SIG-M5 treated with dmso at 0.1 percent for 504 hours (cell line): Measurements from ENCODE around the gene UBQLN4.
"Not testable (repeated sequence)": the region's sequence is repeated elsewhere in the genome, so short reads cannot be mapped to it uniquely, and the experiment has no call there.

ENCODE experiments used
- DNase-seq: peaks from one replicate; lab custom pipeline; 2025; ENCODE audit not compliant: unreplicated experiment; lab: John Stamatoyannopoulos, UW

The UBQLN4 gene

DNA sequence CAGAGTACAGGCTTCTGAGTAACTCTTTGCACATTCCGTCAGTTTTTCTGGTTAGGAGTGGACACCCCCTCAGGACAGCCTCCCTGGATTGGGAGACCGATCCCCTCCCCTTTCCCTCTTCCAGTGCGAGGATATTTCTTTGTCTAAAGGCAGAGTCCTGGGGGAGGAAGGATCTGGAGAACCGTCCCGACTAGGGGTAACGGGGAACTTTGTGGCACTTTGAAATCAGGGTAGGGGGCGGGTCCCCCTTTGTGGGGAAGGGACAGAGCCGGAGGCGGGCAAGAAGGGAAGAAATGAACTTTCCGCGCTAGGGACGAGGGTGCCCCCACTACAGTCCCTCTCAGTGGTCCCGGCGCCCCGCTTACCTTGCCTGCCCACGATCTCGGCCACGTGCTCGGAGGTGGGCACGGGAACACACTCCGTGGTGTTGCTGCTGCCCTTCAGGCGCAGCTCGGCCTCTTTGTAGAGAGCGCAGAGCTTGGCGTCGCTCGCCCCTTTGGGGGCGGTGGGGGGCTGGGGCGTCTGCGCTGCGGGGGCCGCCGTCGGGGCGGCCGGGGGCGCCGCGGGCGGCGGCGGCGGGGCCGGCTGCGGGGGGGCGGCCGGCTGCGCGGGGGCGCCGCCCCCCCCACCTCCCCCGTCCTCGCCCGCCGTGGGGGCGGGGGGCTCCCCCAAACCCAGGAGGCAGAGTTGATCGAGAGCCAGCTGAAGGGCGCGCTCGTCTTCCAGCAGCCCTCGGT lies 27.8 kb upstream of the UBQLN4 start:
- no peak for DNase-seq

DNA sequence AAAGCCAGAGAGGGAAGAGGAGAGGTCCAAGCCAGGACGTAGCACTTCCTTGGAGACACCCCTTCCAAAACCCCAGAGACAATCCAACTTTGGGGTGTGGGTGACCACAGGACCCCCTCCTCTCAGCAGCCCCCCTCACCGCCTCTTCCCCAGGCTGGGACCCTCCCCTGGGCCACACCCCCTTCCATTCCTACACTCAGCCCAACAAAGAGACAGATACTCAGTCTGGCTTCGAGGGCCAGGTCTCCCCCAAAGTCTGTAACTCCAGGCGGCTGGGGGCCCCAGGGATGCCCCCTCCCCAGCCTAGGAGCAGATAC lies 27.2 kb upstream of the UBQLN4 start:
- DNase-seq = no peak

DNA sequence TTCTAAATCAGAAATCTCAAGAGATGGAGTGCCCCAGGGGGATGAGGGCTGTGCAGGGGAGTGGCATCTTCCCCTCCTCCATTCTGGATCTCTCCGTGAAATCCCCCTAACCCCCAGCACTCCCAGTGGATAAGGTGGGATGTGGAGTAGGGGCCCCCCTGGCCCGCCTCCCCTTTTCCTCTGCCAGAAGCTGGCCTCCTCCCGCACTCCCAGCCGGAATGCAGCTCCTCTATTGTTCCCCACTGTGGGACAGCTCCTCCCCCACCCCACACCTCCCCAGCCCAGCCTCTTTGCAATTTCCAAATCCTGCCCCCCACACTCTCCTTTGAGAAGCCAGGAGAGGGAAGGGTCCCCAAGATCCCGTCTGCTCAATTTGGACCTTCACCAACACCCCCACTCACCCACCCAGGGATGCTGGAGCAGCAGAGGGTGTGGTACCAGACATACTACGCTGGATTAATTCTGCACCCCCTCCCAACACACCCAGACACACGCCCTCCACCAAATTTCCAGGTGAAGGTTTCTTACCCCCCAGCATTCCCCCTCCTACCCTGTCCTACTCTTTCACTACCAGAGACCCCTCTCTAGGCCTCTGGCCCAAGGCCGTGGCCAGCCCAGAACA lies 26.8 kb upstream of the UBQLN4 start:
- no peak for DNase-seq

DNA sequence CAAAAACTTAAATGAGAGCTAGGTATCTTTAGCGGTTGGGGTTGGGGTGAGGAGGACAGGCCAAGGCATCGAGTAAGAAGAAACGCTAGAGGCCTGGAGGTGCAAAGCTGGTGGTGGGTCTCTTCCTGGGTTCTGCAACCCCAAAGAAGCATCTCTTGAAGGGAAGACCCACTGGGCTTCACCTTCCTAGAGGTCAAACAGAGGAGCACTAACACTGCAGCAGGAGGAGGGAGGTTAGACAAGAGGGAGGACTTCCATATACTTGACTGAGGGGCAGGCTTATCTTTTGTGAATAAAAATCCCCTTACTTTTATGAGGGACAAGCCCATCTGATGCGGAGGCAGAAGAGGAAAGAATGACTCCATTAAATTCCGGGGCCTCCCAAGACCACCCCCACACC lies 26.2 kb upstream of the UBQLN4 start:
- DNase-seq = no peak

DNA sequence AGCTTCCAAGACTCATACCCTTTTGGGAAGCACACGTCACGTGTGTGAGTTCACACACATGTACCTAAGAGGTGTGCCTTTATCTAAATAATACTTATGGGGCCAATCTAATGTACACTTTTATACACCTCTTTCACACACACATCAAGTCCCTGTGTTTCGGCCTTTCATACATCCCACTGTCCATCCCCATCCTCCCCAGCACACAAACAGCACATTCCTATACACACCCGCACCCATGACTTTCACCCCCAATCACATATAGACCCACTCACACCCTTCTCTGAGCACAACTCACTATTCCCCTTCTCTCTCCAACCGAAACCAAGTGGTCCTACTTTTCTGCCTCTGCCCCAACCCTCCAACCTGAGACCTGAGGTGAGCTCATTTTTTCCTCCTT lies 25.1 kb upstream of the UBQLN4 start:
- DNase-seq = no peak

DNA sequence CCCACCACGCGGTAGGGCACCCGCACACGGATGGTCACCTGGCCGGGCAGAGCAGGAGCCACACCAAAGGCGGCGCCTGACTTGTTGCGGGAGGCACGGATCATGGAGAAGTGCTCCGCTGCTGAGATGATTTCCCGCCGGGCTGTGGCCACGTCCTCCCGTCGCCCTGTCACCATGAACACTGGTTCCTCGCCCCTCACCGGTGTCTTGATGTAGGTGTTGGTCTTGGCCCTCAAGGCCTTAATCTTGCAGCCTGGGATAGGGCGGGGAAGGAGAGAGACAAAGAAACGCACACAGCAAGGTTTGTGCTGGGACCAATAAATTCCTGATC lies 23.8 kb upstream of the UBQLN4 start:
- DNase-seq = no peak

DNA sequence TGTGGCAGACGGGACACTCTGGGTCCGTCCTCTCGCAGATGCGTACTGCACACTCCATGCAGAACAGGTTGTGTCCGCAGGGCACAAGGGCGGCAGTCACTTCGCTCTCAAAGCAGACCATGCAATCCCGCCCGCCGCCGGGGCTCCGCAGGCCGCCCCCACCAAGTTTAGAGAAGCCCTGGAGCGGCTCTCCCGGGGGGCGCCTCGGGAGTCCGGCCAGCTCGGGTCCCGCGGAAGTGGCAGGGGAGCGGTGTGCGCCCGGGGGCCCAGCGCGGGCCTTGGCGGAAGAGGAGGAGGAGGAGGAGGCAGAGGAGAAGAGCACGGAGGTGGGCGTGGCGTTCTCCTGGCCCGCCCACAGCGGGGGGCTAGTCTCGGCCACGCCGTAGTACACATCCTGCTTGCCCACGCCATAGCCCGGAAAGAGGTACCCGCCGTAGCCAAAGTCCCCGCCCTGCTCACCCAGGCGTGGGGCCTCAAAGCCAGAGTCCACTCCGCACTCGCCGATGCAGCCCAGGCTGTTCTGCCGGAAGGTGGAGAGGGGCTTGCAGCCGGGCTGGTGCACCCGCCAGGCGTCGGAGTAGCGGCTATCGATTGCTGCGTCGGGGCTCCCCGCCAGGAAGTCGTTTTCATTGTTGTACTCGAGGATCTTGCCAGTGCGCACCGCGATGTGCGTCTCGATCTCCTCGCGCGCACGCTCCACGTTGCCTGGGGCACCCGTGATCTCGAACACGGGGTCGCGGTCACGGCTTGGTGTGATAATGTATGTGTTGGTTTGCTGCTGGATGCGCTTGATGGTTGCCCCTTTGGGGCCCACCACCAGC lies 23.2 kb upstream of the UBQLN4 start:
- DNase-seq = no peak

DNA sequence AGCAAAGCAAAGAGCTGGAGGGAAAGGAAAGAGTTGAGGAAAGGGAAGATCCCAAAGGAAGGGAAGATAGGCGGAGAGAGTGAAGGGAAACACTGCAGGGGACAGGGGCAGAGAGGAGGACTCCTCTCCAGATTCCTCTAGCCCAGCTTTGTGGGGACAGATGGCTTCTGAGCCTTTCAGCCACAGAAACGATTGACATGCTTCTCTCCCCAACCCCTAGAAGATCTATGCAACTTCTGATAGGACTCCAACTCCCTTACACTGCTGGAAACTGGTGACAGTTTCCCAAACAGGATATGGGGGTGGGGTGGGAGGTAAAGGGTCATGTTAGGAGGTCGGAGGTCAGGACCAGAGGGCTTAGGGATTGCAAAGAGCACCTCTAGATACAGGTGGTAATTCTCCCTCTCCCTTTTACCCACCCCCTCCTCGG lies 22.2 kb upstream of the UBQLN4 start:
- DNase-seq = no peak

DNA sequence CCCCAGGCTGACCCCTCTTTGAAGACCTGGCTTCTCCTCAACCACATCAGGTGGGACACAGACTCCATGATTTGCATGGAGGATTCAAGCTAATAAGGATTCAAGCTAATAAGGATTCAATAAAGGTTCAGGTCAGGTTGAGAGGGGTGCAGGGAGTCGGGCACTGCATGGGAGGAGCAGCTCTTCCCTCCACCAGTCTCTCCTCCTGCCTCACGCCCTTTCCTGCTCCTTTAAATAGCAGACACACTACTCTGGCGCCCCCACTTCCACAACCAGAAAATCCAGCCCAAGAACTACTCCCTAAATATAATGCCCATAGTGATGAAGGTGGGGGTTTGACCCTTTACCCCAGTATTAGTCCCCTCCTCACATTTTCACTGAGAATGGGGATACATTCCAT lies 21.6 kb upstream of the UBQLN4 start:
- no peak for DNase-seq

DNA sequence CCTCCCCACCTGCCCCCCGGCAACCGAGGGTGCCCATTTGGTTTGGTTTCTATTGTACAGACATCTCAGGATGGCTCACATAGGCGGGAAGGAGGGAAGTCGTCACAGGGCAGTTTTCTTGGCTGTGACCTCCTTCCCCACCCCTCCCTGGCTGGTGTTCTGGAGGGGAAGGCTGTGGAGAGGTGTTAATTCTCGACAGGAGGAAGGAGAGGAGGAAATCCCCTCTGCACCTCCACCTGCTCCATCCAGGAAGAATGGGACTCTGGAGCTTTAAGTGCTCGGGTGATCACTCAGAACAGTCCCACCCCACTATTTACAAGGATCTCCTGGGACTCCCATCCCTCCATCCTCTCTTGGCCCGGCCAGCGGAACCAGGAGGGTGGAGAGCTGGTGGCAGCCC lies 21.1 kb upstream of the UBQLN4 start:
- DNase-seq = no peak

DNA sequence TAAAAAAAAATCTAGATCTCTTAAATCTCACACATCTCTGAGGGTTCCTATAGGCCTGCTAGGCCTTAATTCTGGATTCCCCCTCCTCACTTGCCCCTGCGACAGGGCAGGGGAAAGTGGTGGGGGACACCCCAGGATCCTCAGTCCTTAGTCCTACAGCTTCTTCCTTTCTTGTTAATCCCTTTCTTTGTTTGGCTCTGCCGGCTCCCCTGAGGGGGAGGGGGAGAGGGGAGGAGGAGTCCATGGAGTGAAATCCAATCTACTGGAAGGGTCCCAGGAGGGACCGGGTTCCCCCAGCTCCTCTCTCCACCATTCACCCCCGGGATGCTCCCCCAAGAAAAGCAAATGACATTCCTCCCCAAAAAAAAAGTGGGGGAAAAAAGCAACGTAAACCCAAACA lies 20.1 kb upstream of the UBQLN4 start:
- no peak for DNase-seq

DNA sequence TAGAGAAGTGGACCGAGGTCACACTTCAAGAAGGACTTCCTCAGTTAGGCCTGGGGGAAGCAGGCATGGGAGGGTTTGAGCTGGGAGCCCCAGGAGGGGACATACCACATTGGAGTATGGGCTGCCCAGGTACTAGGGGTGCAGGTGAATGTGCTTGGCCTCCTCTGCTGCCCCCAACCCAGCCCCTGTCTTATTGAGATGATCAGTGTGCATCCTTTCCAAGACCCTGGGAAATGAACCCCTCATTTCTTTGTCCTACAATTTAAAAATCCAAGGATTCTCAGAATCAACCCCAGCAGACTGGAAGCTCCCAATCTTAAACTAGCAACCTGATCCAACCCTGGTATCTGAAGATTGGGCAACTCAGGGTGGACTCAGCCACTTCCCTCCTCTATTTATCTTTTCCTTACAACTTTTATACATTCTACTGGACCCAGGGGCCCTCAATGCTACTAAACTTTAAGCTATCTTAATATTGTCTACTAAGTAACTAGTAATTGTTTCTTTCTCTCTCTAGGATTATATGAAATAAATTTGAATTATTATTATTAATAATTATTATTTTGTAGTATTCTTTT lies 19.6 kb upstream of the UBQLN4 start:
- DNase-seq = no peak

DNA sequence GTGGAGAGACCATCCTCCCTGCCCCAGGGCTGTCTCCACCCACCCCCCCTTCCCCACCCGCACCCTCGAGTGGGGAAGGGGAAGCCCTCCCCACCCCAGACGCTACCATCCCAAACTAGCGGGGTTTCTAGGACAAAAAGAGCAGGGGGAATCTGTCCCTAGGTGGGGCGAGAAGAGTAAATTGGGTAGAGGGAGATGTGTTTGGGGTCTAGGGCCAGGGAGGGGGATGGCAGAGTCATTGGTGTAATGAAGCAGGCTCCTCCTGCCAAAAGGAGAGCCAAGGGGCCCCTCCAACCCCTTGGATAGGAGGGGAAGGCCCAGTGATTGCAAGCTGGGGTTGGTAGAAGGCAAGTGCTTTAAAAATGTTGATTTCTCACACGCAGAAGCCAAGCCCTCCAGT lies 18.7 kb upstream of the UBQLN4 start:
- no peak for DNase-seq

DNA sequence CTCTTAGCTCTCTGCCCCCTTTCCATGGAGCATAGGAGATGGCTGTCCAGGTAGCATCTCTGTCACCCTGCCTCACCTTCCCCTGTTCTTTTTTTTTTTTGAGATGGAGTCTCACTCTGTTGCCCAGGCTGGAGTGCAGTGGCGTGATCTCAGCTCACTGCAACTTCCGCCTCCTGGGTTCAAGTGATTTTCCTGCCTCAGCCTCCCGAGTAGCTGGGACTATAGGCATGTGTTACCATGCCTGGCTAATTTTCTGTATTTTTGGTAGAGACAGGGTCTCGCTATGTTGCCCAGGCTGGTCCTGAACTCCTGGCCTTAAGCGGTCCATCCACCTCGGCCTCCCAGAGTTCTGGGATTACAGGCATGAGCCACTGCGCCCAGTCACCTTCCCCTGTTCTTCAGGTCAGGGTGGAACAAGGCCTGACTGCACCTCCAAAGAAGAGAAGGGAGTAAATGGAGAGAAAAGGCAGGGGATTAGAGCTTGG lies 17.8 kb upstream of the UBQLN4 start:
- DNase-seq = not testable (repeated sequence)

DNA sequence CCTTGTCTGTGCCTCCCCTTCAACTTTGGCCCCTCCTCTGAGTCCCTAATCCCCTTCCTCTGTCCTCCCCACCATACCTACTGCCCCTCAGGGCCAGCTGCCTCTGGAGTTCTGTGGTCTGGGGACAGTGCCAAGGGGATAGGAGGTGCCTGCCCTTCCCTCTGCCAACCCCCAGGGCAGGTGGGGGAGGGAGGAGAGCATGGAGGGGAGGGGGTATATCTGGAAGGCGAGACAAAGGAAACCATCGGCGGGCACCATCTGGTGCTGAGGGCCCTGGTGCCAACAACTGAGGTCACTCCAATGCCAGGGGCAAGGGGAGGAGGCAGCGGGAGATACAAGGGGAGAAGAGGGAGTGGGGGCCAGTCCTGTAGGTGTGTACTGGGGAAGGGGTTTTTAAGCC lies 16.9 kb upstream of the UBQLN4 start:
- DNase-seq = no peak

DNA sequence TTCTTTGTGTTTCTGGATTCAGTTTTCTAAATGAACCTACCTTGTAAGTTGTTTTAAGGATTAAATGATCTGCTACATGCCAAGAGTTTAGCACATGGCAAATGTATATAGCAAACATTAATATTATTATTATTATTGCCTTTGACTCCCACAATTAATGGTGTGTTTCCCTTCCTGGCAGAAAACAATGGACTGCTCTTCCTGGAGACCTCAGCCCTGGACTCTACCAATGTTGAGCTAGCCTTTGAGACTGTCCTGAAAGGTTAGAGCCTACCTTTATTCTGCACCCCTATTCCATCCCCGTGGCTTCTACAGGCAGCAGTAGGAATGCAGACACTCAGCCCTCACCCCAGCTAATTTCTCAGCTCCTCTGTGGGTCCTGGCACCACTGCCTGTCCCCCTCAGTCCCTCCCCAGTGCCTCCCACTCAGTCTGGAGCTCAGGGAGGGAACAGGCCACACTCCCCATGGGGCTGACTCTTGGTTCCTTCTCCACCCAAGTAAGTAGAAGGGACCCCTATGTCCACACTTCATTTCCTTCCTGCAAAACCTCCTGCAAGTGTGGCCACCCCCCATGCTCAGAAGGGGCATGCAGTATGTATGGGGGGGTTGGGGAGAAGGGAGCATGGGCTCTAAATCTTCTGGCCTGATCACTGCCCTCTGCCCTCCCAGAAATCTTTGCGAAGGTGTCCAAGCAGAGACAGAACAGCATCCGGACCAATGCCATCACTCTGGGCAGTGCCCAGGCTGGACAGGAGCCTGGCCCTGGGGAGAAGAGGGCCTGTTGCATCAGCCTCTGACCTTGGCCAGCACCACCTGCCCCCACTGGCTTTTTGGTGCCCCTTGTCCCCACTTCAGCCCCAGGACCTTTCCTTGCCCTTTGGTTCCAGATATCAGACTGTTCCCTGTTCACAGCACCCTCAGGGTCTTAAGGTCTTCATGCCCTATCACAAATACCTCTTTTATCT lies 16.2 kb upstream of the UBQLN4 start:
- DNase-seq = no peak

DNA sequence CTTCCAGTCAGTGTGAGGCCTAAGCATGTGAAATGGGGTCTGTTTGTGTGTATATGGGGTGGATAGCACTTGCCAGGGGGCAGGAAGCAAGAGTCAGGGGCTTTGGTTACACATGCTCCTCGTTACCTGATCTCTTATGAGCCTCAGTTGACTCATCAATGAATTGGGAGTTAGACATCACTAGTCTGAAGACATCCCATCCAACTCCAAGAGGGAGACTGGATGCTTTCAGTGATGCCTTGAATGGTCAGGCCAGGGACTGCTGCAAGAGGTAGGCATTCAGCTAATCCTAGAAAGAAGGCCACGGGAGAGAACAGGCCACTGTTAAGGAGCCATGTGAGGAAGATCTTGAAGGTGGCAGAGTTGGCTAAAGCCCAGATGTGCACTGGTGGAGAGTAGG lies 13.7 kb upstream of the UBQLN4 start:
- DNase-seq = no peak

DNA sequence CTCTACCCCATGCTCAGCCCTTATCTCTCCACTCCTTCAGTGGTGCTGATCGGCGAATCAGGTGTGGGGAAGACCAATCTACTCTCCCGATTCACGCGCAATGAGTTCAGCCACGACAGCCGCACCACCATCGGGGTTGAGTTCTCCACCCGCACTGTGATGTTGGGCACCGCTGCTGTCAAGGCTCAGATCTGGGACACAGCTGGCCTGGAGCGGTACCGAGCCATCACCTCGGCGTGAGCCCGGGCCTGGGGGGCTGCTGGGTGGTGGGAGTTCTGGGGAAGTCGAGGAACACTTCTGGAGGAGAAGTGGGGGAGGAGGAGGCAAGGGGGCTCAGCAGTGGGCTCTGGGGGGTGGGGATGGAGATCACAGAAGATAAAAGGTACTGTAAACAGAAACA lies 12.3 kb upstream of the UBQLN4 start:
- no peak for DNase-seq

DNA sequence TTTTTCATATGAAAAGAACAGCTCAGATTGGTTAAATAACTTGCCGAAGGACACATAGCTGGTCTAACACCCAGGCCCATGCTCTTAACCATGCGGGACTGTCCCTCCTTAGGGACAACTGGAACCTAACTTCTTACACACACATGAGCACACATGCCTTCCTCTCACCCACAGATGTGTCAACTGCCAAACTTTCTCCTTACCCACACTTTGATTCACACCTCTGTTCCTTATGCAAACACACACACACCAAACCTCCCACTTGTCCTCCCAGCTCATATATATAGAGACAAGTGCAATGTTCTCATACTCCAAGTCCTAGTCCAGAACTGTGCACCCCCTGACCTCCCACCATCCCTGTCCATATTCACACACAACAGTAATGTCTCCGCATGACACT lies 11.6 kb upstream of the UBQLN4 start:
- DNase-seq = no peak

DNA sequence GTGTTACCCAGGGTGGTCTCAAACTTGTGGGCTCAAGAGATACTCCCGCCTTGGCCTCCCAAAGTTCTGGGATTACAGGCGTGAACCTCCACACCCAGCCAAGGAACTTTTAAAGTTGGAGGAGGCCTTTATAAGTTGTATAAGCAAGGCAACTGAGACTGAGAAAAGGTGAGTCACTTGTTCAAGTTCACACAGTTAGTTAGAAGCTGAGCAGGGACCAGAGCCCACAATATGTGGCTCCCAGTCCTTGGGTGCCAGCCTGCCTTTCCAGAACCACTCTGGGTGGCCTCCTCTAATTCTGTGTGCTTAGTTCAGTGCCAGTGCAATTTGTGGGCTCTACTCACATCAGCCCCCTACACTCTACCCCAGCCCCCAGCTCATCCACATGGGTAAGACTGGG lies 11.0 kb upstream of the UBQLN4 start:
- no peak for DNase-seq

DNA sequence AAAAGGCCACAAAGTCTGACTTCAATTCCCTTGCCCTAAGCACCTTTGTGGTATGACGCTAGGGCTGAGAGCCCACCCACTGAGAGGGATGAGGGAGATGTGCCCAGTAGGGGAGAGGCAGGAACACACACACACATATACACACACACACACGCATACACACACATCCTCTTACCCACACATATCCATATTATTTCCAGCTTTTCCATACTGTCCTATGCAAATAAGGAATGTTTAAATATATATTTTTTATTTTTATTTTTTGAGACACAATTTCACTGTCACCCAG lies 10.3 kb upstream of the UBQLN4 start:
- DNase-seq = no peak
